ENCODE results near the gene TCEAL7.
"Not testable (repeated sequence)": the region's sequence is repeated elsewhere in the genome, so short reads cannot be mapped to it uniquely, and the experiment has no call there.

Gene TCEAL7

DNA sequence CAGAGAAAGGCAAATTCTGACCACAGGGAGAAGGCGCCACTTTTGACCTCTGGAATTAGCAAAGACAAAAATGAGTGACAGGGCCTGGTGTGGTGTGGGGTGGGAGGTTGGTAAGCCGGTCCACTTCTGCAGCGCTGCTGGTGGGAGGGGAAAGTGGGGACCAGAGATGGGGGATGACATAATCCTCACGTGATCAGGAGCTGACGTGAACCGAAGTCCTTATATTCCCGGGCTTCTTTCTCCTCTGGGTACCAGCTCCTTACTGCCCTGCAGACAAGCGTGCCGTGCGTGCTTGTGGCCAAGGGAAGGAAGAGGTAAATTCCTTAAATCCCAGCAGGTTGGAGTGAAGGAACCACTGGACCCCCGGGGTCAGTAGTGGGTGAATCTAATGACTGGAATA, at the start of gene TCEAL7:
TCEAL7 (plus strand) TSS at position 249 of the 400 bp plus-strand sequence. CDS start 1,165 bp downstream, outside the sequence.
- DNase-seq (ENCODE audit: low read depth), result no peak

DNA sequence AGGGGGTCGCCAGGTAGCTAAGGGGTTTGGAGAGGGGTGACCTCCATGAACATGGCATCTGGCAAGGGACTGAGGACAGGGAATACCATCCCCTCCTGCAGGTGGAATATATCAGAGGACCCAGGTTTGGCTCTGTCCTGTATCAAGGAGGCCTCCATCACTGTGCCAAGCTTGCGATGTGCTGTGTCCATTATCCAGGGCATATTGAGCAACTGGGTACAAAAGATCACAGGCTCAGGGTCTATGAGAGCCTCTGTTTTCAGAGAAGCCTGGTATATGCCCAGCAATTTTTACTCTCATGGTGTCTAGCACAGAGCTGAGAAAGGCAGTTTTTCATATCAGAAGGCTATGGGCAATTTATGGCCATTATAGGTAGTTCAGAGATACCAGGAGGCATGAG, 36.9 kb upstream of the TCEAL7 start:
- no peak for DNase-seq (ENCODE audit: low read depth)

DNA sequence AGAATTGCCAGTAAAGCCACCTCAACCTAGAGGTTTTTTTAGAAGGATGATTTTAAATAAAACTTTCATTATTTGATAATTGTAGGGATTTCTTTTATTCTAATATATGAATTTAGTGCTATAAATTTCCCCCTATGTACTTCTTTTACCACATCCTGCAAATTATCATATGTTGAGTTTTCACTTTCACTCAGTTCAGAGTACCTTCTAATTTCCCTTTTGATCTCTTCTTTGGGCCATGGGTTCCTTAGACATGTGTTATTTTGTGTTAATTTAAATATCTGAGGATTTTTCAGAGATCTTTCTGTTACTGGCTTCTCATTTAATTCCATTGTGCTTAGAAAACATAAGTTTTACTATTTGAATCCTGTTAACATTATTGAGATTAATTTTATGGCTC, 25.3 kb upstream of the TCEAL7 start:
- no peak for DNase-seq (ENCODE audit: low read depth)

- DNase-seq (ENCODE audit: low read depth), result not testable (repeated sequence)
Observed at GRCh38 chrX:103305666-103306065, 24.4 kb upstream of the TCEAL7 start.

GRCh38 chrX:103309860-103310554, 20.0 kb upstream of the TCEAL7 start:
- no peak for DNase-seq (ENCODE audit: low read depth)

- no peak for DNase-seq (ENCODE audit: low read depth)
Observed at GRCh38 chrX:103310555-103311398, 19.3 kb upstream of the TCEAL7 start, which contains the start of gene BEX2. TSS of gene BEX2 (minus strand) at chrX:103310990. CDS start at chrX:103309976, 1,014 bp downstream.

DNA sequence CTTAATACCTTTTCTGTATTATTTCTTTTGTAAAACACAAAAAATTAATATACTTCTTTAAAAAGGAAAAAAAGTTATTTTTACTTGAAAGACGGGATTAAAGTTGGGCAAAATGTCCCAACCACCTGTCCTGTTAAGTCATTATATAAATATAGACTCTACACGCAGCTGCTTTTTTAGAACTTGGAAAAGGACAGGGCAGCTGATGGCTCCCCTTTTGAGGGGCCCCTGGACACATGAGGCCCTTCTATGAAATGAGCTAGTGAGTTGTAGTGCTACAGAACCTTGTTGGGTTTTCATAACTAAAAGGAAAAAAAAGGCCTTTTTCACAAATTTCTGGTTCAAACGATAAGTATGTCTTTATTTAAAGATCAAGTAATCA, 18.6 kb upstream of the TCEAL7 start:
- DNase-seq (ENCODE audit: low read depth), result no peak

GRCh38 chrX:103330681-103331288, 746 bp downstream of the TCEAL7 start:
- DNase-seq (ENCODE audit: low read depth), result no peak

- no peak for DNase-seq (ENCODE audit: low read depth)
Observed at GRCh38 chrX:103338663-103339062, 8.6 kb downstream of the TCEAL7 start.

- no peak for DNase-seq (ENCODE audit: low read depth)
Observed at GRCh38 chrX:103343105-103343504, 13.1 kb downstream of the TCEAL7 start.

GRCh38 chrX:103344606-103345005, 14.6 kb downstream of the TCEAL7 start:
- no peak for DNase-seq (ENCODE audit: low read depth)

DNA sequence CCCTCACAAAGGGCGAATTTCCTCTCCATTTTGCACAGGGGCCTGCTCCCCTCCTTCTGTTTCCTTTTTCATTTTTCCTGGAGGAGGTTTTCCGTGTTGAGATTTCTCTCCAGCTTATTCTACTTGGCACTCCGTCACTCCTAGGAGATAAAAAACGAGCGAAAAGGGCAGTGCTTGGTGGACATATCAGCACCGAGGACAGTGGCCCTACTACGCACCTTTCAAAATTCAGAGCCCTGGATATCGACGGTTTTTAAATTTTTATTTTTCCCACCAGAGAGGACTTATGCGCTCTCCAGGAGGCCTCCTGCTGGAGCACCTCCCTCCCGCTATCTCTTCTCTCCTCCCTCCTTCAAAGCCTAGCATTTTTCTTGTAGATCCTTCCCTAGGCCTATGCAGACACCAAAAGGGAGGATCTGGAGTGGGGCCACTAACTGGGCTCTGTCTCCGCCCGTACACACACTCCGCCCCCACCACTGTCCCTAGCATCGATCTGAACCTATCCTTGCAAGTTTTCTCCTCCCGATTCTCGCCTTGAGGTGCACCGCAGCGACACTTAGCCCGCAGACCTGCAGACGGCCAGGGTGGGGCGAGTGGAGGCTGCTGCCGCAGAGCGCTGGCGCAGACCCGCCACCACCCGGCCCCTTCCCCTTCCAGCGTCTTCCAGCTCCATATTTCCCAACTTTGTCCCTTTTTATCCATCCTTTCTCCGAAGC, 17.8 kb downstream of the TCEAL7 start:
- no peak for DNase-seq (ENCODE audit: low read depth)

DNA sequence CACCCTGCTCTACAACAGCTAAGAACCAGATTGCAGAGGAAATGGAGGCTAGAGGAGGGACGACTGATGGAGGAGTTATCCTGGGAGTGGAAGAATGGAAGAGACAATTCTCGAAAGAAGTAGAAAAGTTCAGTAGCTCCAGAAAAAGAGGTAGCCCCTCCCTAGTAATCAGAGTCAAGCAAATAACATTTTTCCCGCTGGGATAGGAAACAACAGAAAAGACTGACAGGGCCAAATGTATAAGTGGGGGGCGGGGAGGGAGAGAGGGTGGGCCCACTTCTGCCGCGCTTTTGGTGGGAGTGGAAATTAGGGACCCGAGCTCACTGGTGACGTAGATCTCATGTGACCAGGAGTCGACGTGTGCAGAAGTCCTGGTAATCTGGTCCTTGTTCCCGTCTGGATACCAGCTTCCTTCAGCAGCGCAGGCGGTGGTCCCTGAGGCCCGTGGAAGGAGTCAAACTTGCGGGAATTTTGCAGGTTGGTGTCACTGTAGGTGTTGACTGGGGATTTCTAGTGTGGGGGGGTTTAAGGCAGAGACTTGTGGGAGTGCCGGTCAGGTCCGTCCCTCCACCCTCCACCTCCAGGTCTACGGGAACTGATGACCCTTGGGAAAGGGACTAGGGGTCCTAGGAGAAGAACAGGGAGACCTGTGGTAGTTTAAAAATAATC, 26.2 kb downstream of the TCEAL7 start, which contains the start of gene TCEAL9:
TCEAL9 (plus strand) TSS at position 377 of the 669 bp plus-strand sequence. CDS start 1,179 bp downstream, outside the sequence.
- no peak for DNase-seq (ENCODE audit: low read depth)

DNA sequence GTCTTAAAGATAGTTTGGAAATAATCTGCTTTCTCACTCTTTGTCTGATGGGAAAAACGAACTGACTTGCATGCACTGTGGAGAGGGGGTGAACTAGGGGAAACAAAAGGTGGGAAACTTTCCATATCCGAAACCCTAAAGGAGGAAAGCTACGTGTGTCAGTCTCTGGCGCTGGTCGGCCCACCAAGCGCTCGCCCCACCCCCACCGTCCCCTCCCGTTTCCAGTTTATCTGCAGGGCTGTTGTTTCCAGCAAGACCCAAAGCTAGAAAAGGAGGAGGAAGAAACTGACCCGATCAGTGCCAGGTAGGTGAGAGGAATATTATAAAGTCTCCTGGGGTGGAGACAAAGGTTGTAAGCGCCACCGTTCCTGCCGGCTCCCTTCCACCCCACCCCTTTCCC, 26.8 kb downstream of the TCEAL7 start:
- no peak for DNase-seq (ENCODE audit: low read depth)

- DNase-seq (ENCODE audit: low read depth), result no peak
Observed at GRCh38 chrX:103357871-103358270, 27.8 kb downstream of the TCEAL7 start.

GRCh38 chrX:103359605-103360004, 29.6 kb downstream of the TCEAL7 start:
- not testable (repeated sequence) for DNase-seq (ENCODE audit: low read depth)

DNA sequence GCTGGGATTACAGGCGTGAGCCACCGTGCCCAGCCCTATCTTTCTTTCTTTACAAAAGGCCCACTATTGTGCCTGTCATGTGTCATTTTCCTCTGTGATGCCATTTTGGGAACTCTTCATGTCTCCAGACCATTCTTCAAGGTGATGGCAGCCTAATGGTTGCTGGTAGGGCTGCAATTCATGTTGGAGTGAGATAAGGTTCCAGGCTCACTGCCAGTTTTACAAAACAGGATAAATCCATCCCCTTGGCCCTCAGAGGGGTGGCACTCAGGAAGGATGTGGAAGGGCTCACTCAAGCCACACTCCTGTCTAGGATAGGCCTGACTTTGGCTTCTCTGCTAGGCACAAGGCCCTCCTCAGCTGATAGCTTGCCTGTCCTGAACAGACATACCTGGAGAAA, 30.1 kb downstream of the TCEAL7 start:
- DNase-seq (ENCODE audit: low read depth), result peak; percentile 37

GRCh38 chrX:103360916-103361315, 30.9 kb downstream of the TCEAL7 start:
- no peak for DNase-seq (ENCODE audit: low read depth)

- DNase-seq (ENCODE audit: low read depth), result no peak
Observed at GRCh38 chrX:103361798-103362197, 31.8 kb downstream of the TCEAL7 start.

- no peak for DNase-seq (ENCODE audit: low read depth)
Observed at GRCh38 chrX:103362474-103362873, 32.4 kb downstream of the TCEAL7 start.

GRCh38 chrX:103363046-103363445, 33.0 kb downstream of the TCEAL7 start:
- DNase-seq (ENCODE audit: low read depth), result no peak
